DMS 273 (cell line): ENCODE results near the gene TLCD3A.
"Not testable (repeated sequence)": the region's sequence is repeated elsewhere in the genome, so short reads cannot be mapped to it uniquely, and the experiment has no call there.

Source experiments
- DNase-seq: peaks from one replicate; lab custom pipeline; 2025; ENCODE audit not compliant: unreplicated experiment; lab: John Stamatoyannopoulos, UW

TLCD3A gene

DNA sequence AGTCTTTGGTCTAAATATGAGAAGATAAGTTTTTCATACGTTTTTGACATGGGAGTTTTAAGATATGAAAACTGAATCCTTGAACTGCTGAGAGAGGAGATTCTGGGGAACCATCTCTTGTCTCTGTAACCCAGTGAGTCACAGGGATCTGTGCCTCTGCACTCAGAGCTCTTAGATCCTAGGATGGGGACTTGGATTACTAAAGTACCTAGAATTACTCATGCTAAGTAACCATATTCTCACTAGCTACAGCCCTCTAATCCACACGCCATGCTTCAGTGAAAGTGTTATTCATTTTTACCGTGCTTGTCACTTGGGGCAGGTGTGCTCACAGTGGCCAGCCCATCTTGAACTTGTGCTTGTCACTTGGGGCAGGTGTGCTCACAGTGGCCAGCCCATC lies 51.7 kb downstream of the TLCD3A start:
- no peak for DNase-seq

DNA sequence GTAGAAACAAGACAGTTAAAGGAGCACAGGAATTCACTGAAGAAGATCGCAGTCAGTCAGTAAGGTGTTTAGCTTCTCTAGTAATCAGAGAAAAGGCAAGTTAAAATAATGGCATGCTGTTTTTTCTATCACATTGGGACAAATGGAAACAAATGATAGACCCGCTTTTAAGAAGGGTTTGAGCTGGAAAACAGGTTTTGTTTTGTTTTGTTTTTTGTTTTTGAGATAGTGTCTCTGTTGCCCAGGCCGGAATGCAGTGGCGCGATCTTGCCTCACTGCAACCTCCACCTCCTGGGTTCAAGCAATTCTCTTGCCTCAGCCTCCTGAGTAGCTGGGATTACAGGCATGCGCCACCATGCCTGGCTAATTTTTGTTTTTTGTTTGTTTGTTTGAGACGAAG lies 53.5 kb downstream of the TLCD3A start:
- not testable (repeated sequence) for DNase-seq

DNA sequence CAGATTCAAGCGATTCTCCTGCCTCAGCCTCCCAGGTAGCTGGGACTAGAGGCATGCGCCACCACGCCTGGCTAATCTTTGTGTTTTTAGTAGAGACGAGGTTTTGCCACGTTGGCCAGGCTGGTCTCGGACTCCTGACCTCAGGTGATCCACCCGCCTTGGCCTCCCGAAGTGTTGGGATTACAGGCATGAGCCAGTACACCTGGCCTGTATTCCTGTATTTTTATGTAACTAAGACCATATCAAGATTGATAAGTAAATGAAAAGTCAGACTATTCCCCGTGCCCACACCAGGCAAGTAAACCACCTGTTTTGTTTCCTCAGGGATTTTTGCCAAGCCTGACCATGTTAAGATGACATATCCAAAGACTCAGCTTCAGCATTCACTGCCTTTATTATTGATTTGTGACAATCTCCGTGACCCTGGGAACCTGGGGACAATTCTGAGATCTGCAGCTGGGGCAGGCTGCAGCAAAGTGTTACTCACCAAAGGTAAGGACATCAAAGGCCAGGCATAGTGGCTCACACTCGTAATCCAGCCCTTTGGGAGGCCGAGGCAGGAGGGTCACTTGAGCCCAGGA lies 55.3 kb downstream of the TLCD3A start:
- DNase-seq = no peak

DNA sequence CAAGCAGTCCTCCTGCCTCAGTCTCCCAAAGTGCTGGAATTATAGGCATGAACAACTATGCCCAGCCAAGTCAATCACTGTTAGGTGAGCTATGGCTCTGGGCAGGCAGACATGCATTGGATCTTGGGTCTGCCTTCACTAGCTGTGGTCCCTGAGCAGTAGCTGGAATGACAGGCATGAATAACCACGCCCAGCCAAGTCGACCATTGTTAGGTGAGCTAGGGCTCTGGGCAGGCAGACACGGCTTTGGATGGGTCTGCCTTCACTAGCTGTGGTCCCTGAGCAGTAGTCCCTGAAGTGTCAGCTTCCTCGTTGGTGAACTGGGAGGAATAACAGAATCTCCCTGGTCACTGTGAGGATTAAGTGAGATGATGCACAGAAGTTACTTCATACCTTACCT lies 56.2 kb downstream of the TLCD3A start:
- DNase-seq = no peak

DNA sequence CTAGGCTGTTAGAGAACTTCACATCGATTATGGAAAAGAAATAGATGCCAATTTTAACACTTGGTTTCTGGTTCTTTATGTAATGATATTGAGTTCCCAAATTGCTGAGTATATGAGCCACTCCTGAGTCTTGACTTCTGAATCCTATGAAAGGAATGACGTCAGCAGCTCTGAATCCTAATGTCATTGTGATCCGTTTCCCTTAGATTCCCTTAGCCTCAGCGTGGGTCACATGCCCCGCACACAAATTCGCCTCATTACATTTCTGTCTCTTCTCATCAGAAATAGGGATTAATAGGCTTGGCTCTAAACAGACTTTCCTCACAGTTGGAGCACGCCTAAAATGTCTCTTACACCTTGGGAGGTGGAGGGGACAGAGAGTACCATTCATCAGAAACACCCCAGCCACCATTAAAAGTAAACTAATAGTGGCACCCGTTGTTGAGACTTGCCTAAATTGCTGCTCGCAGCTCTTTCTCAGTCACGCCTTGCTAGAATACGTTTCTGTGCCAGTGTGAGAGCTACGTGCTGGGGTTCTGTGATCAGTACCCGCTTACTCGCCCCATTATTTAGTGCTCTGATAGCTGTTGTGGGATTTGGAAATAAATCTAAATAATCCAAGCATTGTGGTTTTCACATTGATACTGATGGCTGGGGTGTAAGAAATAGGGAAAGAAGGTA lies 56.9 kb downstream of the TLCD3A start:
- no peak for DNase-seq

DNA sequence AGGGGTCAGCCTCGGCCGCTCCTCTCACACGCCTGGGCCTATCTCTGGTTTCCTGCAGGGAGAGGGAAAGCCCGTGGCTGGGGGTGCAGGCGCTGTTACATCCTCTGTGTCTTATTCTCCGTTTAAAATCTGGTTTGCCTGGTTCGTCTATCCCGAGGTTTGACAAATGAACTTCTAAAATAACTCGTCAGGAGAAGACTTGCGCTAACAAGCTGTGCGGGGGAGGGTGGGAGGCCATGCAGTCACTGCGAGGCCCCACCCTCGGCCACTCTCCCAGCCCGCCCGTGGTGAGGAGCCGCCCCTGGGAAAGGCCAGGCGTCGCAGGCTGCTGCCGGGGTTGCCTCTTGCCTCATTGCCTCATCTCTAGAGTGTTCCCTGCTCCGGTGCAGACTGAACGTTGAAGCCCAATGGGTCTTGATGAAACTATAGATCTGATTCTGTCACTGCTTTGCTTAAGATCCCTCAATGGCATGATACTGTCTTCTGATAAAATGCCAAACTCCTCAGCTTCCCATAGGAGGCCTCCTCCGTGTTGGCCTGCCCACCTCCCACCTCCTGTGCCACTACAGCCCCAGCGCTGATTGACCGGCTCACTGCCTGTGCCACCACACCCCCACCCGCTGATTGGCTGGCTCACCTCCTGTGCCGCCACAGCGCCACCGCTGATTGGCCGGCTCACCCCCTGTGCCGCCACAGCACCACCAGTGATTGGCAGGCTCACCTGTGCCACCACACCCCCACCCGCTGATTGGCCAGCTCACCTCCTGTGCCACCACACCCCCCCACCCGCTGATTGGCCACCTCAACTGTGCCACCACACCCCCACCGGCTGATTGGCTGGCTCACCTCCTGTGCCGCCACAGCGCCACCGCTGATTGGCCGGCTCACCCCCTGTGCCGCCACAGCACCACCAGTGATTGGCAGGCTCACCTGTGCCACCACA lies 57.8 kb downstream of the TLCD3A start:
- not testable (repeated sequence) for DNase-seq

DNA sequence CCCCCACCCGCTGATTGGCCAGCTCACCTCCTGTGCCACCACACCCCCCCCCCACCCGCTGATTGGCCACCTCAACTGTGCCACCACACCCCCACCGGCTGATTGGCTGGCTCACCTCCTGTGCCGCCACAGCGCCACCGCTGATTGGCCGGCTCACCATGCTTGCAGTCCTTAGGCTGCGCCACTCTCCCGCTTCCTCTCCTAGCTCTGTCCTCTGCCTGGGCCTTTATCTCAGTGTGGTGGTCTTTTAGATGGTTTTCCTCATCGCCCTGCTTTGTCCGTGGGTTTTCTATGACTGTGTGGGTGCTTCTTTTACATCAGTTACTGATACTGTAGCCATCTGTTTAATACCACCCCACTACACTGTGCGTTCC lies 58.5 kb downstream of the TLCD3A start:
- DNase-seq = not testable (repeated sequence)

DNA sequence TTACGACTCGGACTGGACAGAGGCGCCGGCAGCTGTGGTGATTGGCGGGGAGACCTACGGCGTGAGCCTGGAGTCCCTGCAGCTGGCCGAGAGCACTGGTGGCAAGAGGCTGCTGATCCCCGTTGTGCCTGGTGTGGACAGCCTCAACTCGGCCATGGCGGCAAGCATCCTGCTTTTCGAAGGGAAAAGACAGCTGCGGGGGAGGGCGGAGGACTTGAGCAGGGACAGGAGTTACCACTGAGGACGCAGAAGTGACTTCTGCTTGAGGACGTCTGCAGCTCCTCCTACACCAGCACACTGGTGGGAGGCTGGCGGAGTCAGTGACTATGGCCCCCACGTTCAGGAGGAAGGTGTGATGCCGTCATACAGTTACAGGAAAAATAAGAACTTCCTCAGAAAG lies 59.4 kb downstream of the TLCD3A start:
- no peak for DNase-seq

DNA sequence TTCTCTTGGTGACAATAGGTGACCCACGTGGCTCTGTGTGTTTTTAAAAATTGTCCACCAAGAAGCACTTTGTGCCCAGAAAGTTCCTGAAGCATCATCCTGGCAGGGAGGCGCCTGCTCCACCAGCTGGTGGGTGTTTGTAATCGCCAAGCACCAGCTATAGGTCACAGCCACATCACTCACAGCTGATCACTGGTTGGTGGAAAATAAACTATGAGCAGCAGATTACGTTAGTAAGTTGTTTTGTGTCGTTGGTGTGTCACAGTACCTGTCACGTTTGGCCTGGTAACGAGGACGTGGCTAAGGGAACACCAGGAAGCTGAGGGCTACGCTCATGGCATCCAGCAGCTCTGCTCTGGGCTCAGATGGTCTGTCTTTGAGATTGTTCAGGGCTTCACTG lies 59.9 kb downstream of the TLCD3A start:
- DNase-seq = peak; percentile 17
